ENCODE data around the gene GET3. TPM values are rescaled to one million over a fixed set of nuclear protein-coding genes. Genes with fewer than 3 reads are reported as not detected.
"Not testable (repeated sequence)": the region's sequence is repeated elsewhere in the genome, so short reads cannot be mapped to it uniquely, and the experiment has no call there.

The GET3 gene
- total RNA-seq, 2 experiments from 2014 or later, result 67.2 to 68.3 TPM

DNA sequence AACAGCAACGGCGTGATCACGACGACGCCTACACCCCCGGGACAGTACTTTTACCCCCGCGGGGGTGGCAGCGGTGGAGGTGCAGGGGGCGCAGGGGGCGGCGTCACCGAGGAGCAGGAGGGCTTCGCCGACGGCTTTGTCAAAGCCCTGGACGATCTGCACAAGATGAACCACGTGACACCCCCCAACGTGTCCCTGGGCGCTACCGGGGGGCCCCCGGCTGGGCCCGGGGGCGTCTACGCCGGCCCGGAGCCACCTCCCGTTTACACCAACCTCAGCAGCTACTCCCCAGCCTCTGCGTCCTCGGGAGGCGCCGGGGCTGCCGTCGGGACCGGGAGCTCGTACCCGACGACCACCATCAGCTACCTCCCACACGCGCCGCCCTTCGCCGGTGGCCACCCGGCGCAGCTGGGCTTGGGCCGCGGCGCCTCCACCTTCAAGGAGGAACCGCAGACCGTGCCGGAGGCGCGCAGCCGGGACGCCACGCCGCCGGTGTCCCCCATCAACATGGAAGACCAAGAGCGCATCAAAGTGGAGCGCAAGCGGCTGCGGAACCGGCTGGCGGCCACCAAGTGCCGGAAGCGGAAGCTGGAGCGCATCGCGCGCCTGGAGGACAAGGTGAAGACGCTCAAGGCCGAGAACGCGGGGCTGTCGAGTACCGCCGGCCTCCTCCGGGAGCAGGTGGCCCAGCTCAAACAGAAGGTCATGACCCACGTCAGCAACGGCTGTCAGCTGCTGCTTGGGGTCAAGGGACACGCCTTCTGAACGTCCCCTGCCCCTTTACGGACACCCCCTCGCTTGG, 55.0 kb downstream of the GET3 start:
- peak; percentile 86 for DNase-seq
- no peaks in the 10 kb centered on the region for H3K27me3 Mint-ChIP-seq
- peaks cover 14% of the 10 kb centered on the region for H3K36me3 Mint-ChIP-seq (ENCODE audit: low read depth)
- CTCF ChIA-PET, result interaction anchor here (0.5 to 11.5 kb wide), 15 partner anchors 9 to 173 kb away, joined by 3 to 211 read pairs (median 5); partner anchors contain the start of genes HOOK2 and RNASEH2A
- peaks cover 49% of the 10 kb centered on the region for H3K4me1 Mint-ChIP-seq
- peak overlapping the region; percentile 98 for H3K27ac Mint-ChIP-seq
- POLR2A ChIA-PET, result interaction anchor here (0.5 to 3.3 kb wide), 9 partner anchors 9 to 393 kb away, joined by 3 to 50 read pairs (median 3); partner anchors contain the start of genes ZNF490 and ZNF791
- H3K4me3 Mint-ChIP-seq, result peak overlapping the region; percentile 93
- H3K9me3 Mint-ChIP-seq, result no peaks in the 10 kb centered on the region

DNA sequence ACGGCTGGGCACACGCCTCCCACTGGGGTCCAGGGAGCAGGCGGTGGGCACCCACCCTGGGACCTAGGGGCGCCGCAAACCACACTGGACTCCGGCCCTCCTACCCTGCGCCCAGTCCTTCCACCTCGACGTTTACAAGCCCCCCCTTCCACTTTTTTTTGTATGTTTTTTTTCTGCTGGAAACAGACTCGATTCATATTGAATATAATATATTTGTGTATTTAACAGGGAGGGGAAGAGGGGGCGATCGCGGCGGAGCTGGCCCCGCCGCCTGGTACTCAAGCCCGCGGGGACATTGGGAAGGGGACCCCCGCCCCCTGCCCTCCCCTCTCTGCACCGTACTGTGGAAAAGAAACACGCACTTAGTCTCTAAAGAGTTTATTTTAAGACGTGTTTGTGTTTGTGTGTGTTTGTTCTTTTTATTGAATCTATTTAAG, 55.6 kb downstream of the GET3 start:
- Mint-ChIP-seq H3K4me1 (peaks cover 48% of the 10 kb centered on the region), H3K27ac (peak overlapping the region; percentile 98), H3K4me3 (peak overlapping the region; percentile 93), H3K27me3 (no peaks in the 10 kb centered on the region), H3K36me3 (ENCODE audit: low read depth) (peaks cover 14% of the 10 kb centered on the region), H3K9me3 (no peaks in the 10 kb centered on the region)
- POLR2A ChIA-PET, result interaction anchor here (0.6 to 3.3 kb wide), 7 partner anchors 10 to 503 kb away, joined by 3 to 50 read pairs (median 6); partner anchors contain the start of gene GET3
- no peak for DNase-seq
- CTCF ChIA-PET, result interaction anchor here (0.5 to 11.5 kb wide), 10 partner anchors 8 to 402 kb away, joined by 3 to 211 read pairs (median 5); partner anchors contain the start of gene RNASEH2A

DNA sequence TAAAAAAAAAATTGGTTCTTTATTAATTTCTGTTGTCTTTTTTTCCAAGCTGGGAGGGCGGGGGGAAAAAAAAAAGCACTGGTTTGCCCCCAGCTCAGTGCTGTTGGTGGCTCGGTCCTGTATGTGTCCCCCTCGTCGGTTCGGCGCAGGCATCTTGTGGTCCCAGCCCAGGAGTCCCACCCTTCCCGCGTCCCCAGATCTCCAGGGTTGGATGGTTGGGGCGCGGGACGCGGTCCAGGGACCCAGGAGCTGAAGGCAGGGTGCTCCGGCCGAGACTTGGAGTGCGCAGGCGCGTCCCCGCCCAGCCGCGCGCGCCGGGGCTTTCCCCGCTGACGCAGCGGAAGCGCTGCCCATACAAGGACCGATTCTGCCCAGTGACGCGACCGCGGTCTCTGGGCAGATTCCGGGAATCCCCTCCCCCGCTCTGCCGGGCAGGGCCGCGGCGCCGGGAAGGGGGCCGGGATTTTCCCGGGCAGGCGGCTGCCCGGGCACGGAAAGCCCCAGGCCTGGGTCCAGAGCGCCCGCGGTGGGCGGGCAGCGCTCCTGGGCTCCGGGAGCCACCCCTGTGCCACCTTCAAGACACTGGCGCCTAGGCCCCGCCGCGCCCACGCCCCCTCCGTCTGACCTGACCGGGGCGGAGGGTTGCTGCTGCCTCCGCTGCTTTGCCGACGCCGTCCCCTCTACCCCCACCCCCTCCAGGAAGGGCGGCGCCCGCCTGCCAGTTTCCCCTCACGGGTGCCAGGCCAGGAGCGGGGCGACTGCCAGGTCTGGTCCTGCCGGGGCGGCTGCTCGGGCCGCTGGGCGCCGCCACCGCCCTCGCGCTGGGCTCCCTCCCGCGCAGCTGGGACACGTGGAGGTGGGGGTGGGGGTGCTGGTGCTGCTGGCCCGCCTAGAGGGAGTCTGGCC, 56.2 kb downstream of the GET3 start:
- peaks cover 14% of the 10 kb centered on the region for H3K36me3 Mint-ChIP-seq (ENCODE audit: low read depth)
- H3K4me3 Mint-ChIP-seq, result peak overlapping the region; percentile 93
- no peaks in the 10 kb centered on the region for H3K27me3 Mint-ChIP-seq
- H3K9me3 Mint-ChIP-seq, result no peaks in the 10 kb centered on the region
- peaks cover 42% of the 10 kb centered on the region for H3K4me1 Mint-ChIP-seq
- POLR2A ChIA-PET, result interaction anchor here (0.6 to 3.3 kb wide), 7 partner anchors 11 to 504 kb away, joined by 4 to 50 read pairs (median 6); partner anchors contain the start of gene GET3
- DNase-seq, result peak; percentile 90
- H3K27ac Mint-ChIP-seq, result peak overlapping the region; percentile 98
- CTCF ChIA-PET, result interaction anchor here (0.6 to 11.5 kb wide), 9 partner anchors 12 to 401 kb away, joined by 3 to 211 read pairs (median 14); partner anchors contain the start of genes HOOK2 and RNASEH2A

DNA sequence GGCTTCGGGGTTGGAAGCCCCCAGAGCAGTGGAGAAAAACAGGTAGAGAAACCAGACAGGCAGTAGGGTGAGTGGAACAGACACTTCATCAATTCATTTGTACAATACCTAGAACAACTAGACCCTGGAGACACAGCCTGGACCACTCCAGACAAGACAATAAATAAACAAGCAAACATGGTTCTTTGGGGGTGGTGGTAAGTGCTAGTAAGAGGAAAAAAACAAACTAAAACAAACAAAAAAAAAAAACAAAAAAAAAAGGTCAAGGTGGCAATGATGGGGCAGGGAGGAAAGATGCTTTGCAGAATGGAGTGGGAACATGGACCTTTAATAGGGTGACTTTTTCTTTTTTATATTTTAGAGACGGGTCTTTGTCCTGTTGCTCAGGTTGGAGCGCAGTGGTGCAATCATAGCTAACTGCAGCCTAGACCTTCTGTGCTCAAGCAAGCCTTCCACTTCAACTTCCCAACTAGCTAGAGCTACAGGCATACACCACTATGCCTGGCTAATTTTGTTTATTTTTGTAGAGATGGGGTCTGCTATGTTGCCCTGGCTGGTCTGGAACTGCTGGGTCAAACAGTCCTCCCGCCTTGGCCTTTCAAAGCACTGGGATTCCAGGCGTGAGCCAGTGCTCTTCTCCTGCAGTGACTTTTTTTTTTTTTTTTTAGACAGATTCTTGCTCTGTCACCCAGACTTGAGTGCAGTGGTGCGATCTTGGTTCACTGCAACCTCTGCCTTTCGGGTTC, 57.1 kb downstream of the GET3 start:
- H3K4me3 Mint-ChIP-seq, result peak overlapping the region; percentile 74
- CTCF ChIA-PET, result interaction anchor here (3.6 to 11.5 kb wide), 4 partner anchors 13 to 53 kb away, joined by 21 to 211 read pairs (median 66); partner anchors contain the start of gene HOOK2
- no peaks in the 10 kb centered on the region for H3K9me3 Mint-ChIP-seq
- POLR2A ChIA-PET, result interaction anchor here (0.6 kb wide), 1 partner anchor 66 kb away, joined by 6 read pairs; no protein-coding TSS in a partner anchor
- H3K4me1 Mint-ChIP-seq, result peaks cover 35% of the 10 kb centered on the region
- H3K27me3 Mint-ChIP-seq, result no peaks in the 10 kb centered on the region
- H3K36me3 Mint-ChIP-seq (ENCODE audit: low read depth), result peaks cover 14% of the 10 kb centered on the region
- no peak for DNase-seq
- H3K27ac Mint-ChIP-seq, result peak overlapping the region; percentile 95

DNA sequence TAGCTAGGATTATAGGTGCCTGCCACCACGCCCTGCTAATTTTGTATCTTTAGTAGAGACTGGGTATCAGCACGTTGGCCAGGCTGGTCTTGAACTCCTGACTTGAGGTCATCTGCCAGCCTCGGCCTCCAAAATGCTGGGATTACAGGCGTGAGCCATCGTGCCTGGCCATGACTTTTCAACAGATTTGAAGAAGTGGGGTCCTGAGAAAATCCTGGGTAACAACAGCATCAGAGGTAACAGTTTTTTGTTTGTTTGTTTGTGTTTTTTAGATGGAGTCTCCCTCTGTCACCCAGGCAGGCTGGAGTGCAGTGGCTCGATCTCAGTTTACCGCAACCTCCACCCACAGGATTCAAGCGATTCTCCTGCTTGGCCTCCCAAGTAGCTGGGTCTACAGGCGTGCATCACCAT, 57.7 kb downstream of the GET3 start:
- H3K27ac Mint-ChIP-seq, result peak overlapping the region; percentile 95
- H3K27me3 Mint-ChIP-seq, result no peaks in the 10 kb centered on the region
- POLR2A ChIA-PET, result no interaction called here

DNA sequence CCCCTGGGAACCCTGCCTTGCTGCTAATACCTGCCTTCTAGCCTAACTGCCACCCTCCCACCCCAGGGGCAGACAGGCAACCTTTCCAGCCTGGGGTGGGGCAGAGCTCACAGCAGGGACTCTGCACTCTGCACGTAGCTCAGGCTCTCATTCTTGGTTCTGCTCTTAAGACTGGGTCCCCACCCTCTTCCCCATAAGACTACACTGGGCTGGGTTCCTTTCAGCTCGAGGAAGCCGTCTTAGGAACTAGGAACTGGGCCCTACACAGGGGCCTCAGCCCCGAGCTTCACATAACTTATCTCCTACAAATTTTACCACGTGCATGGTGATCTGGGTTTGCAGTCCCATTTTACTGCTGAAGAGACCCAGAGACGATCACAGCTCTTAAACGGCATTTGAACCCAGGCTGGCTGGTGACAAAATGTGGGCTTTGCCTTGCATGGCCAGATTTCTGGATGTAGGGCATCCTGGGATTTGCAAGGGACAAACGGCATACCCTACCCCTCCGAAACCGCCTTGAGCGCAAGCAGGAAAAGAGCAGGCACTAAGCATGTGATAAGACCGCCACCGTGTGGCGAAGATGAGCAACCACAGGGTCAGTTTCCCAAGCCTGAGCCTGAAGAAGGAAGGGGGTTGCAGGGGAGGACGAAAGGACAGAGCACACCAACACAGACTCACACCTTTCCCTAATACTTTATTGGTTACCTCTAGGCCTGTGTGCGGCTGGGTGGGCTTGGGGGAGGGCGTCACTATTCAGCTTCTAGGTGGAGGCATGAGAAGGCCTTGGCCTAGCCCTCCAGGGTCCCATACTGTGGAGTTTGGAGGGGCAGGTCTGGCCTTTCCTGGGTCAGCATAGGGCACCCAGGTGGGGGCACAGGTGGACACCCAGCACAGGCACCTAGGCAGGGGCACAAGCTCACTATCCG, 59.1 kb downstream of the GET3 start:
- DNase-seq, result peak; percentile 82
- CTCF ChIA-PET, result interaction anchor here (0.8 to 11.5 kb wide), 19 partner anchors 9 to 124 kb away, joined by 3 to 211 read pairs (median 5); partner anchors contain the start of genes HOOK2, RNASEH2A and TNPO2

More for the DNA sequence above, 57.7 kb downstream of the GET3 start:
- CTCF ChIA-PET, result interaction anchor here (1.4 to 11.5 kb wide), 6 partner anchors 12 to 52 kb away, joined by 3 to 211 read pairs (median 43); partner anchors contain the start of genes HOOK2 and RNASEH2A
- Mint-ChIP-seq H3K9me3 (no peaks in the 10 kb centered on the region), H3K4me1 (peaks cover 40% of the 10 kb centered on the region), H3K4me3 (peak overlapping the region; percentile 74), H3K36me3 (ENCODE audit: low read depth) (peaks cover 18% of the 10 kb centered on the region)
- DNase-seq, result no peak

DNA sequence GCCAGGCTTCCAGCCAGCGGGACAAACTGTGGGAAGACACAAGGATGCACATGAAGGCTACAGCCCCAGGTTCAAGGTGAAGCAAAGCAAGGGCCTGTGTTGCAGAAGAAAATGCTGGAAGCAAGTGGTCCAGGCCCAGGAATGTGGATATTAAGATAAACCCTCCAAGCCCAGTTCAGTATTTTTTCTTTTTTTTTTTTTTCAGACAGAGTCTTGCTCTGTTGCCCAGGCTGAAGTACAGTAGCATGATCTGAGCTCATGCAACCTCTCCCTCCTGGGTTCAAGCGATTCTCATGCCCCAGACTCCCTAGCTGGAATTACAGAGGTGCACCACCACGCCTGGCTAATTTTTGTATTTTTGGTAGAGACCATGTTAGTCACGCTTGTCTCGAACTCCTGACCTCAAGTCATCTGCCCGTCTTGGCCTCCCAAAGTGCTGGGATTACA, 59.9 kb downstream of the GET3 start:
- Mint-ChIP-seq H3K9me3 (no peaks in the 10 kb centered on the region), H3K36me3 (ENCODE audit: low read depth) (peaks cover 25% of the 10 kb centered on the region)
- POLR2A ChIA-PET, result no interaction called here

More for the DNA sequence above, 59.1 kb downstream of the GET3 start:
- POLR2A ChIA-PET, result interaction anchor here (1.0 kb wide), 1 partner anchor 30 kb away, joined by 5 read pairs; no protein-coding TSS in a partner anchor
- peak overlapping the region; percentile 85 for H3K27ac Mint-ChIP-seq
- no peaks in the 10 kb centered on the region for H3K9me3 Mint-ChIP-seq
- H3K36me3 Mint-ChIP-seq (ENCODE audit: low read depth), result peaks cover 25% of the 10 kb centered on the region
- H3K4me3 Mint-ChIP-seq, result peak overlapping the region; percentile 54
- no peaks in the 10 kb centered on the region for H3K27me3 Mint-ChIP-seq
- peaks cover 40% of the 10 kb centered on the region for H3K4me1 Mint-ChIP-seq

DNA sequence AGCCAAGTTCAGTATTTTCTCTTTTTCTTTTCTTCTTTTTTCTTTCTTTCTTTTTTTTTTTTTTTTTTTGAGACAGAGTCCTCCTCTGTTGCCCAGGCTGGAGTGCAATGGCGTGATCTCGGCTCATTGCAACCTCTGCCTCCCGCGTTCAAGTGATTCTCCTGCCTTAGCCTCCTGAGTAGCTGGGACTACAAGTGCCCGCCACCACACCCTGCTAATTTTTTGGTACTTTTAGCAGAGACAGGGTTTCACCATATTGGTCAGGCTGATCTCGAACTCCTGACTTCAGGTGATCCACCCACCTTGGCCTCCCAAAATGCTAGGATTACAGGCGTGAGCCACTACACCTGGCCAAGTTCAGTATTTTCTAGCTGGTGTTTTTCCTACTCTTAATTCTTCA, 60.3 kb downstream of the GET3 start:
- CTCF ChIA-PET, result interaction anchor here (0.6 to 11.5 kb wide), 9 partner anchors 16 to 1390 kb away, joined by 3 to 211 read pairs (median 5); partner anchors contain the start of genes HOOK2 and TNPO2
- H3K27me3 Mint-ChIP-seq, POLR2A ChIA-PET, H3K9me3 Mint-ChIP-seq, DNase-seq, H3K4me3 Mint-ChIP-seq: not testable (repeated sequence)
- Mint-ChIP-seq H3K4me1 (peaks cover 46% of the 10 kb centered on the region), H3K27ac (peak overlapping the region; percentile 9), H3K36me3 (ENCODE audit: low read depth) (peaks cover 21% of the 10 kb centered on the region)

More for the DNA sequence above, 59.9 kb downstream of the GET3 start:
- Mint-ChIP-seq H3K27me3 (no peaks in the 10 kb centered on the region), H3K4me1 (peaks cover 41% of the 10 kb centered on the region), H3K27ac (no peak overlapping the region), H3K4me3 (no peak overlapping the region)
- DNase-seq, result no peak
- CTCF ChIA-PET, result interaction anchor here (1.0 to 11.5 kb wide), 11 partner anchors 10 to 125 kb away, joined by 3 to 211 read pairs (median 7); partner anchors contain the start of genes HOOK2, RNASEH2A and TNPO2
